ENCODE data around the gene KRTAP17-1.

KRTAP17-1 gene

DNA sequence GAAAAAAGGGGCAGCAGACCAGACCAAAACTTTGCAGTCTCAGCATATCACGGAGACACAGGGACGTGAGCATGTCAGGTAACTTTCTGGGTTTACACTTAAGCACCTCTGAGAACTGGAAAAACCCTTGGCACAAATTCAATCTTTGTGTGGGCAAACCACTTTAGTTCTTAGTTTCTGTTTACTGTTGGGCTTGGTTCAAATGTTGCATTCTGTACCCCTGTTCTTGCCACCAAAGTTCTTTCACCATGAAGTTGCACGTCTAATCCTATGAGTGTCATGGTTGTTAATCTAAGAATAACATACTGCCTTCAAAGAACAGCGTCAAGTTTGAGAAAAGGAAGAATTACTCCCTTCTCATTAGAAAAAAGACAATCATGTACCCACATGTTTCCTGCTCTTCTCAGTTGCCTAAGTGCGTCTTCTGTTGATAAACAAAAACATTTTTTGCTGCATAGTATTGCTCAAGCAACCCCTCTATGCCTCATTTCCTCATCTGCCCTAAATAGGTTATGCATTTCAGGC lies 23.5 kb upstream of the KRTAP17-1 start:
- DNase-seq (ENCODE audit: low read depth), result peak; percentile 57
- no peak overlapping the region for H3K4me3 ChIP-seq (ENCODE audit: low read depth, low read length)
- no peak for TF ChIP-seq CTCF (IDR thresholded peaks at IDR 0.05; ENCODE audit: insufficient read depth, low read depth, low read length, missing control alignments)

DNA sequence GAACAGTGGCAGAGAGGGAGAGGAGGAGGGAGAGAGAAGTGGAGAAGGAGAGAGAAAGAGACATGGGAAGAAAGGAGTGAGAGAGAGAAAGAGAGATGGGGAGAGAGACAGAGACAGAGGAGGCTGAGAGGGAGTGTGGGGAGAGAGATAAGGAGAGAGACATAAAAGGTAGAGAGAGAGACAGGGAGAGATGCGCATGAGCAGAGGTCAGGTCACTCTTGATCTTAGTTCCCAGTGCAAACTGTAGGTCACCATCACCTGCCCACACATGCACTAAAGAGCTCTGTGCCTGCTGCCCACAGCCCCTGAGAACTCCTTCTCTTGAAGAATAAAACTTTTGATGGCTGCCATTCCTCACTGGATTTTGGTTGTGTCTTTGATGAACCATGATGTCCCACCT lies 20.2 kb upstream of the KRTAP17-1 start:
- TF ChIP-seq CTCF (IDR thresholded peaks at IDR 0.05; ENCODE audit: insufficient read depth, low read depth, low read length, missing control alignments), result no peak
- no peak overlapping the region for H3K4me3 ChIP-seq (ENCODE audit: low read depth, low read length)
- no peak for DNase-seq (ENCODE audit: low read depth)

GRCh38 chr17:41334385-41335305 lies 19.1 kb upstream of the KRTAP17-1 start:
- TF ChIP-seq CTCF (IDR thresholded peaks at IDR 0.05; ENCODE audit: insufficient read depth, low read depth, low read length, missing control alignments), result no peak
- DNase-seq (ENCODE audit: low read depth), result peak; percentile 11
- H3K4me3 ChIP-seq (ENCODE audit: low read depth, low read length), result no peak overlapping the region

DNA sequence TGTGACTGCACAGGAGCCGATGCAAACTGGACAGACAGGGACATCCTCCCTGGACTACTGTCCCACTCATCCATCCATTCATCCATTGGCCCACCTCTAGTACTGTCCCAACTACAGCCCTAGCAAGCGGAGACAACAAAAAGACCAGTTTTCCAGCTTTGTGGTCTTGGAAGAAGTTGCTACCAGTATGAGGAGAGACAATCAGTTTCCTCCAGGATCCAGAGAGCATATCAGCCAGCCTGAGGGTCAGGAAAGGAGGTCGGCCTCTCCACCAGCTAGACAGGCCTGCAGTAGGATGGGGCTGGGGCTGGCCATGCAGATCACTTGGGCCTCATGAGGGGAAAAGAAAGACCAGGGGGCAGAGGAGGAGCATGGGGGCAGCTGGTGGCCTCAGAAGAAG lies 18.3 kb upstream of the KRTAP17-1 start:
- H3K4me3 ChIP-seq (ENCODE audit: low read depth, low read length), result no peak overlapping the region
- no peak for TF ChIP-seq CTCF (IDR thresholded peaks at IDR 0.05; ENCODE audit: insufficient read depth, low read depth, low read length, missing control alignments)
- DNase-seq (ENCODE audit: low read depth), result no peak

GRCh38 chr17:41333098-41333497 lies 17.6 kb upstream of the KRTAP17-1 start:
- no peak for TF ChIP-seq CTCF (IDR thresholded peaks at IDR 0.05; ENCODE audit: insufficient read depth, low read depth, low read length, missing control alignments)
- H3K4me3 ChIP-seq (ENCODE audit: low read depth, low read length), result no peak overlapping the region
- no peak for DNase-seq (ENCODE audit: low read depth)

GRCh38 chr17:41332239-41332638 lies 16.7 kb upstream of the KRTAP17-1 start:
- DNase-seq (ENCODE audit: low read depth), result no peak
- no peak overlapping the region for H3K4me3 ChIP-seq (ENCODE audit: low read depth, low read length)
- no peak for TF ChIP-seq CTCF (IDR thresholded peaks at IDR 0.05; ENCODE audit: insufficient read depth, low read depth, low read length, missing control alignments)
